Osteocyte (in vitro differentiated cells): ENCODE measurements around the gene DGKK. TPM values are rescaled to one million over a fixed set of nuclear protein-coding genes. Genes with fewer than 3 reads are reported as not detected.

Source experiments
- DNase-seq: peaks from one replicate; pipeline ENCODE4 v3.0.0; 2021; ENCODE audit warnings: mixed read lengths; ENCODE audit not compliant: unreplicated experiment; ENCODE audit errors: extremely low spot score
- H3K27ac Mint-ChIP-seq: one replicate; pipeline ENCODE4 v1.8.0; 2021; ENCODE audit warnings: mild to moderate bottlenecking, mixed read lengths; ENCODE audit not compliant: unreplicated experiment
- H3K27me3 Mint-ChIP-seq: one replicate; pipeline ENCODE4 v1.8.0; 2021; ENCODE audit warnings: mixed read lengths; ENCODE audit not compliant: unreplicated experiment
- H3K36me3 Mint-ChIP-seq: one replicate; pipeline ENCODE4 v1.8.0; 2021; ENCODE audit warnings: mixed read lengths; ENCODE audit not compliant: unreplicated experiment
- H3K4me1 Mint-ChIP-seq: one replicate; pipeline ENCODE4 v1.8.0; 2021; ENCODE audit warnings: mixed read lengths; ENCODE audit not compliant: unreplicated experiment
- H3K4me3 Mint-ChIP-seq: one replicate; pipeline ENCODE4 v1.8.0; 2021; ENCODE audit warnings: mild to moderate bottlenecking, moderate library complexity, mixed read lengths; ENCODE audit not compliant: unreplicated experiment
- H3K9me3 Mint-ChIP-seq: one replicate; pipeline ENCODE4 v1.8.0; 2021; ENCODE audit warnings: mixed read lengths; ENCODE audit not compliant: unreplicated experiment
- CTCF ChIP-seq: fragments of 200-600 bp; sonication (generic); IDR thresholded peaks from 2 replicates; pipeline ENCODE4 v1.5.0; 2021; ENCODE audit warnings: antibody characterized with exemption, mild to moderate bottlenecking, moderate library complexity
- total RNA-seq: library from RNA; stranded (reverse); gene quantifications from 2 replicates; pipeline ENCODE4 v1.2.1, GENCODE V29; 2021

Gene DGKK
- total RNA-seq, 1 donor from 2014 or later = not detected

GRCh38 chrX:50469206-50469605, 1.4 kb downstream of the DGKK start:
- Mint-ChIP-seq H3K9me3 (no peaks in the 10 kb centered on the region), H3K4me3 (no peak overlapping the region), H3K27ac (no peak overlapping the region), H3K4me1 (no peaks in the 10 kb centered on the region), H3K27me3 (peaks cover 48% of the 10 kb centered on the region), H3K36me3 (no peaks in the 10 kb centered on the region)
- no peak for TF ChIP-seq CTCF
- DNase-seq = no peak

GRCh38 chrX:50459615-50460014, 11.0 kb downstream of the DGKK start:
- H3K9me3 Mint-ChIP-seq = no peaks in the 10 kb centered on the region
- no peaks in the 10 kb centered on the region for H3K4me1 Mint-ChIP-seq
- no peak overlapping the region for H3K4me3 Mint-ChIP-seq
- no peak for DNase-seq
- H3K36me3 Mint-ChIP-seq = no peaks in the 10 kb centered on the region
- H3K27ac Mint-ChIP-seq = no peak overlapping the region
- peaks cover 14% of the 10 kb centered on the region for H3K27me3 Mint-ChIP-seq
- TF ChIP-seq CTCF = no peak

- DNase-seq = no peak
- H3K27me3 Mint-ChIP-seq = peaks cover 13% of the 10 kb centered on the region
- no peak for TF ChIP-seq CTCF
- H3K4me3 Mint-ChIP-seq = no peak overlapping the region
- H3K36me3 Mint-ChIP-seq = no peaks in the 10 kb centered on the region
- no peaks in the 10 kb centered on the region for H3K4me1 Mint-ChIP-seq
- H3K27ac Mint-ChIP-seq = no peak overlapping the region
- H3K9me3 Mint-ChIP-seq = no peaks in the 10 kb centered on the region
Measured at GRCh38 chrX:50458483-50458882, 12.1 kb downstream of the DGKK start.

GRCh38 chrX:50456712-50457484, 13.7 kb downstream of the DGKK start:
- H3K9me3 Mint-ChIP-seq = no peaks in the 10 kb centered on the region
- TF ChIP-seq CTCF = no peak
- no peaks in the 10 kb centered on the region for H3K4me1 Mint-ChIP-seq
- no peak overlapping the region for H3K4me3 Mint-ChIP-seq
- H3K27ac Mint-ChIP-seq = no peak overlapping the region
- H3K27me3 Mint-ChIP-seq = peaks cover 3% of the 10 kb centered on the region
- DNase-seq = no peak
- H3K36me3 Mint-ChIP-seq = no peaks in the 10 kb centered on the region

- Mint-ChIP-seq H3K27ac (no peak overlapping the region), H3K4me1 (no peaks in the 10 kb centered on the region), H3K36me3 (no peaks in the 10 kb centered on the region), H3K4me3 (no peak overlapping the region), H3K27me3 (no peaks in the 10 kb centered on the region), H3K9me3 (peaks cover 4% of the 10 kb centered on the region)
- no peak for DNase-seq
- TF ChIP-seq CTCF = no peak
Measured at GRCh38 chrX:50452782-50453181, 17.8 kb downstream of the DGKK start.
